Measurements from ENCODE around the gene UNC80. TPM values are rescaled to one million over a fixed set of nuclear protein-coding genes. Genes with fewer than 3 reads are reported as not detected.

The UNC80 gene
- total and polyA plus RNA-seq, 2 donors (not counting 1 experiment from before 2014, with no cell fraction given), result not detected

- H3K4me2 ChIP-seq (replicated peaks; ENCODE audit: low read depth, low read length, poor library complexity, severe bottlenecking), result no peak overlapping the region
- TF ChIP-seq EZH2 (IDR thresholded peaks at IDR 0.05; ENCODE audit: borderline replicate concordance, insufficient read depth, low read depth, low read length, poor library complexity, severe bottlenecking) (no peak), CTCF (IDR thresholded peaks at IDR 0.05) (no peak)
- H3K9me3 ChIP-seq (ENCODE audit: control extremely low read depth in 1 of 3, control insufficient read depth in 2 of 3, insufficient read depth in 1 of 3, low read length in 2 of 3), result no peaks in the 10 kb centered on the region
- no peaks in the 10 kb centered on the region for H4K20me1 ChIP-seq (ENCODE audit: control insufficient read depth, insufficient read depth, low read length, poor library complexity, severe bottlenecking)
- H3K27ac ChIP-seq (ENCODE audit: low read length in 2 of 2), result no peak overlapping the region
- H3K36me3 ChIP-seq (replicated peaks in 1 of 2; ENCODE audit: control extremely low read depth in 1 of 2, control insufficient read depth in 1 of 2, extremely low read depth in 1 of 2, insufficient read depth in 2 of 2, low read length in 1 of 2), result no peaks in the 10 kb centered on the region
- no peak overlapping the region for H3K4me3 ChIP-seq (ENCODE audit: control extremely low read depth in 1 of 5, extremely low read depth in 1 of 5, insufficient read depth in 1 of 5, low read depth in 2 of 5, low read length in 4 of 5)
- no peak overlapping the region for H2AFZ ChIP-seq (ENCODE audit: insufficient read depth, low read depth, low read length, poor library complexity, severe bottlenecking)
- H3K27me3 Mint-ChIP-seq, result peaks cover 4% of the 10 kb centered on the region
- H3K27ac Mint-ChIP-seq, result no peak overlapping the region
- CTCF ChIA-PET, result no interaction called here
- H3K4me1 Mint-ChIP-seq, result no peaks in the 10 kb centered on the region
- no peak overlapping the region for H3K4me3 Mint-ChIP-seq
- H3K79me2 ChIP-seq (ENCODE audit: control insufficient read depth, insufficient read depth, low read length), result no peaks in the 10 kb centered on the region
- no peak overlapping the region for H3K9ac ChIP-seq (ENCODE audit: low read length)
- H3K9me3 Mint-ChIP-seq (ENCODE audit: insufficient read depth), result no peaks in the 10 kb centered on the region
- no peak for DNase-seq
- WGBS (ENCODE audit: insufficient coverage), result no CpG with 5 or more reads among the region's 1 CpG
- intact Hi-C loops (cut with micrococcal nuclease), result no loop called here
- H3K4me1 ChIP-seq (ENCODE audit: control insufficient read depth in 2 of 2, insufficient read depth in 2 of 2, low read length in 2 of 2), result no peaks in the 10 kb centered on the region
- POLR2A ChIA-PET, result interaction anchor here (0.6 kb wide), 1 partner anchor 32 kb away, joined by 7 read pairs; no protein-coding TSS in a partner anchor
- ATAC-seq (ENCODE audit: low read depth), result no peak
- H3K27me3 ChIP-seq (replicated peaks in 1 of 4; ENCODE audit: control extremely low read depth in 1 of 4, control insufficient read depth in 3 of 4, insufficient read depth in 4 of 4, low read length in 3 of 4), result no peaks in the 10 kb centered on the region
Observed at GRCh38 chr2:209875270-209875669, 103.6 kb downstream of the UNC80 start.

DNA sequence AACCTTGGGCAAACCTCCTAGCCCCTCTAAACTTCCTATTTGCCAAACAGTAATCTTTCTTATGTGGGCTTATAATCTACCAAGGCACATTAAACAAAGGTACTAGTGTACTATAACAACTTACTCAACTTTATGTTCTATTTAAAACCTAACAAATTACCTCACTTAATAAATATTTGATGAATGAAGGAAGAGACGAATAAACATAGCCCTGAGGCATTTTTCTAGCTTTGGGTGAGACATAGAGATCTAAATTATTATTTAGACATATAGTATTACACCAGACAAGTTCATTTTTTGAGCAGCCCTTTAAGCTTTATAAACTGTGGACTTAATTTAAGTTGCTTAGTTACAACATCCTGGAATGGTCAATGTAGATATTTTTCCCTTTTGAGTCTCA lies 104.6 kb downstream of the UNC80 start:
- Mint-ChIP-seq H3K9me3 (ENCODE audit: insufficient read depth) (no peaks in the 10 kb centered on the region), H3K27me3 (peaks cover 4% of the 10 kb centered on the region), H3K27ac (no peak overlapping the region), H3K4me3 (no peak overlapping the region), H3K4me1 (no peaks in the 10 kb centered on the region)
- no peak overlapping the region for H3K4me3 ChIP-seq (ENCODE audit: control extremely low read depth in 1 of 5, extremely low read depth in 1 of 5, insufficient read depth in 1 of 5, low read depth in 2 of 5, low read length in 4 of 5)
- no peaks in the 10 kb centered on the region for H4K20me1 ChIP-seq (ENCODE audit: control insufficient read depth, insufficient read depth, low read length, poor library complexity, severe bottlenecking)
- H3K27ac ChIP-seq (ENCODE audit: low read length in 2 of 2), result no peak overlapping the region
- no peak for DNase-seq
- no peaks in the 10 kb centered on the region for H3K4me1 ChIP-seq (ENCODE audit: control insufficient read depth in 2 of 2, insufficient read depth in 2 of 2, low read length in 2 of 2)
- ChIA-PET CTCF (no interaction called here), POLR2A (no interaction called here)
- WGBS (ENCODE audit: insufficient coverage), result no CpG with 5 or more reads among the region's 1 CpG
- H3K36me3 ChIP-seq (replicated peaks in 1 of 2; ENCODE audit: control extremely low read depth in 1 of 2, control insufficient read depth in 1 of 2, extremely low read depth in 1 of 2, insufficient read depth in 2 of 2, low read length in 1 of 2), result no peaks in the 10 kb centered on the region
- intact Hi-C loops (cut with micrococcal nuclease), result no loop called here
- no peak for ATAC-seq (ENCODE audit: low read depth)
- H2AFZ ChIP-seq (ENCODE audit: insufficient read depth, low read depth, low read length, poor library complexity, severe bottlenecking), result no peak overlapping the region
- no peaks in the 10 kb centered on the region for H3K27me3 ChIP-seq (replicated peaks in 1 of 4; ENCODE audit: control extremely low read depth in 1 of 4, control insufficient read depth in 3 of 4, insufficient read depth in 4 of 4, low read length in 3 of 4)
- no peaks in the 10 kb centered on the region for H3K9me3 ChIP-seq (ENCODE audit: control extremely low read depth in 1 of 3, control insufficient read depth in 2 of 3, insufficient read depth in 1 of 3, low read length in 2 of 3)
- H3K9ac ChIP-seq (ENCODE audit: low read length), result no peak overlapping the region
- H3K4me2 ChIP-seq (replicated peaks; ENCODE audit: low read depth, low read length, poor library complexity, severe bottlenecking), result no peak overlapping the region
- H3K79me2 ChIP-seq (ENCODE audit: control insufficient read depth, insufficient read depth, low read length), result no peaks in the 10 kb centered on the region
- TF ChIP-seq EZH2 (IDR thresholded peaks at IDR 0.05; ENCODE audit: borderline replicate concordance, insufficient read depth, low read depth, low read length, poor library complexity, severe bottlenecking) (no peak), CTCF (IDR thresholded peaks at IDR 0.05) (no peak)

Data from B cell (primary cell).